GM19468 (cell line): Measurements from ENCODE around the gene ARHGAP12.

ENCODE experiments used
- ATAC-seq: cut with Tn5 transposase; IDR thresholded peaks from one replicate; pipeline ENCODE4 v1.9.1; 2021; ENCODE audit warnings: mild to moderate bottlenecking, moderate library complexity, moderate number of reproducible peaks; ENCODE audit not compliant: unreplicated experiment; ENCODE audit errors: extremely low read depth

Gene ARHGAP12

GRCh38 chr10:31953080-31953479, 24.4 kb upstream of the ARHGAP12 start:
- no peak for ATAC-seq

- no peak for ATAC-seq
These were observed 23.4 kb upstream of the ARHGAP12 start for GRCh38 chr10:31952066-31952465.

- no peak for ATAC-seq
These were observed 20.6 kb upstream of the ARHGAP12 start for GRCh38 chr10:31949266-31949665.

- no peak for ATAC-seq
These were observed 19.4 kb upstream of the ARHGAP12 start for GRCh38 chr10:31948021-31948420.

- no peak for ATAC-seq
These were observed 18.7 kb upstream of the ARHGAP12 start for GRCh38 chr10:31947144-31947926.

GRCh38 chr10:31945392-31945791, 16.8 kb upstream of the ARHGAP12 start:
- ATAC-seq, result no peak

- ATAC-seq, result no peak
These were observed 15.4 kb upstream of the ARHGAP12 start for GRCh38 chr10:31944071-31944433.

- ATAC-seq, result no peak
These were observed 14.3 kb upstream of the ARHGAP12 start for GRCh38 chr10:31942892-31943291.

- no peak for ATAC-seq
These were observed 13.8 kb upstream of the ARHGAP12 start for GRCh38 chr10:31942435-31942834.

GRCh38 chr10:31940839-31941653, 12.4 kb upstream of the ARHGAP12 start:
- no peak for ATAC-seq

- no peak for ATAC-seq
These were observed 11.4 kb upstream of the ARHGAP12 start for GRCh38 chr10:31939797-31940708.

- ATAC-seq, result no peak
These were observed 8.7 kb upstream of the ARHGAP12 start for GRCh38 chr10:31937371-31937770.

GRCh38 chr10:31936933-31937332, 8.3 kb upstream of the ARHGAP12 start:
- no peak for ATAC-seq

GRCh38 chr10:31936086-31936485, 7.5 kb upstream of the ARHGAP12 start:
- no peak for ATAC-seq

GRCh38 chr10:31935678-31936077, 7.0 kb upstream of the ARHGAP12 start:
- no peak for ATAC-seq

- no peak for ATAC-seq
These were observed 4.2 kb upstream of the ARHGAP12 start for GRCh38 chr10:31932838-31933237.

- ATAC-seq, result no peak
These were observed 2.2 kb upstream of the ARHGAP12 start for GRCh38 chr10:31930856-31931255.

GRCh38 chr10:31930023-31930751, 1.6 kb upstream of the ARHGAP12 start:
- ATAC-seq, result no peak

- ATAC-seq, result no peak
These were observed 811 bp upstream of the ARHGAP12 start for GRCh38 chr10:31929261-31930022.
